AG04450 (cell line): ENCODE data around the gene RADIL. TPM values are rescaled to one million over a fixed set of nuclear protein-coding genes. Genes with fewer than 3 reads are reported as not detected.

Source experiments
- CTCF ChIA-PET: fragments of 300-600, 350-600 bp; formaldehyde crosslinking; extraction: SDS; loops from one replicate; lab custom pipeline; 2022; ENCODE audit warnings: antibody characterized with exemption, inconsistent platforms; lab: Charles Lee
- POLR2A ChIA-PET: fragments of 350-600 bp; formaldehyde crosslinking; extraction: SDS; loops from one replicate; lab custom pipeline; 2021; ENCODE audit warnings: antibody characterized with exemption, inconsistent platforms; lab: Yijun Ruan, JAX
- DNase-seq: peaks from one replicate; pipeline ENCODE4 v3.0.0-alpha.2; 2011; ENCODE audit warnings: low read depth, low spot score
- H3K27ac ChIP-seq: one replicate; pipeline ENCODE4 v1.5.1; 2012; ENCODE audit warnings: low read depth, low read length, control low read depth
- H3K27me3 ChIP-seq: one replicate; pipeline ENCODE4 v1.6.0; 2012; ENCODE audit warnings: low read length; ENCODE audit not compliant: control insufficient read depth, insufficient read depth
- H3K4me3 ChIP-seq: 2 replicates; pipeline ENCODE4 v1.5.1; 2011; ENCODE audit warnings: mild to moderate bottlenecking, low read depth, low read length, control low read depth
- H3K9me3 ChIP-seq: 2 replicates; pipeline ENCODE4 v1.5.1; 2012; ENCODE audit warnings: low read length; ENCODE audit not compliant: control insufficient read depth, insufficient read depth
- CTCF ChIP-seq: IDR thresholded peaks from 2 replicates; pipeline ENCODE4 v1.5.1; 2011; ENCODE audit warnings: low read depth, low read length, control low read depth, inconsistent platforms
- polyA plus RNA-seq: library from polyadenylated mRNA; depleted of rRNA; stranded (reverse); fragments of >200 nt; gene quantifications from 2 replicates; pipeline ENCODE4 v1.2.3, GENCODE V29; 2011; rRNA removed
- small RNA-seq: library from RNA; depleted of rRNA; stranded (forward); fragments of <200 nt; gene quantifications from one replicate; pipeline ENCODE3, GENCODE V24; 2012; ENCODE audit warnings: low read depth; ENCODE audit not compliant: insufficient read length

RADIL gene
- polyA plus RNA-seq, 1 experiment, result 0.07 TPM

GRCh38 chr7:4749363-4749762, 134.2 kb downstream of the RADIL start:
- no peak for TF ChIP-seq CTCF
- no peaks in the 10 kb centered on the region for H3K27me3 ChIP-seq
- no peak for DNase-seq
- ChIA-PET POLR2A (no interaction called here), CTCF (no interaction called here)
- H3K27ac ChIP-seq, result no peak overlapping the region
- no peak overlapping the region for H3K4me3 ChIP-seq
- peaks cover 3% of the 10 kb centered on the region; the same call in 1 of the 2 replicates for H3K9me3 ChIP-seq

Small RNA genes within 50 kb of the gene (small RNA-seq; reads per million reads assigned to genes)
- gene MIR4656 (not detected), gene RF00019 (not detected)

Other genes with a start within 250 kb of the RADIL start
- gene FOXK1, start 201.4 kb downstream of the RADIL start, polyA plus RNA-seq, result 3.4 and 4.7 TPM in 2 replicates
- gene AP5Z1, start 108.1 kb downstream of the RADIL start, polyA plus RNA-seq, result 12.6 and 18.9 TPM in 2 replicates
- not detected in 2 replicates for gene PAPOLB, start 21.7 kb downstream of the RADIL start, polyA plus RNA-seq
- not detected in 2 replicates for gene MMD2, start 75.5 kb upstream of the RADIL start, polyA plus RNA-seq
- 4.4 and 6.1 TPM in 2 replicates for gene RBAK, start 162.1 kb upstream of the RADIL start, polyA plus RNA-seq